HUES48 (cell line): ENCODE measurements around the gene SORL1-AS1.

Experiments used
- H3K27ac ChIP-seq: one replicate; pipeline ENCODE4 v1.7.0; 2013; ENCODE audit warnings: low read depth, low read length, inconsistent platforms
- H3K27me3 ChIP-seq: 2 replicates; pipeline ENCODE4 v1.6.1; 2013; ENCODE audit warnings: mild to moderate bottlenecking, low read length; ENCODE audit not compliant: control insufficient read depth, insufficient read depth
- H3K36me3 ChIP-seq: 2 replicates; pipeline ENCODE4 v1.6.1; 2013; ENCODE audit warnings: low read length; ENCODE audit not compliant: control insufficient read depth, insufficient read depth
- H3K4me1 ChIP-seq: 2 replicates; pipeline ENCODE4 v1.6.1; 2013; ENCODE audit warnings: mild to moderate bottlenecking, low read length; ENCODE audit not compliant: control insufficient read depth, insufficient read depth
- H3K4me3 ChIP-seq: 2 replicates; pipeline ENCODE4 v1.5.1; 2013; ENCODE audit warnings: mild to moderate bottlenecking, low read depth, low read length
- H3K9ac ChIP-seq: 2 replicates; pipeline ENCODE4 v1.6.1; 2013; ENCODE audit warnings: mild to moderate bottlenecking, low read depth, low read length, moderate library complexity
- H3K9me3 ChIP-seq: 2 replicates; pipeline ENCODE4 v1.6.1; 2013; ENCODE audit warnings: low read length; ENCODE audit not compliant: control insufficient read depth, insufficient read depth

Gene SORL1-AS1

GRCh38 chr11:121473064-121473777 lies 20.5 kb upstream of the SORL1-AS1 start:
- peaks cover 19% of the 10 kb centered on the region for H3K4me1 ChIP-seq
- no peak overlapping the region for H3K4me3 ChIP-seq
- no peak overlapping the region for H3K9ac ChIP-seq
- H3K9me3 ChIP-seq, result no peaks in the 10 kb centered on the region
- no peaks in the 10 kb centered on the region for H3K27me3 ChIP-seq
- no peak overlapping the region for H3K27ac ChIP-seq
- peaks cover 36% of the 10 kb centered on the region for H3K36me3 ChIP-seq

GRCh38 chr11:121472312-121472711 lies 19.5 kb upstream of the SORL1-AS1 start:
- H3K9me3 ChIP-seq, result no peaks in the 10 kb centered on the region
- H3K27me3 ChIP-seq, result no peaks in the 10 kb centered on the region
- peaks cover 24% of the 10 kb centered on the region for H3K4me1 ChIP-seq
- peaks cover 33% of the 10 kb centered on the region for H3K36me3 ChIP-seq
- H3K4me3 ChIP-seq, result no peak overlapping the region
- H3K9ac ChIP-seq, result no peak overlapping the region
- H3K27ac ChIP-seq, result no peak overlapping the region

- H3K9me3 ChIP-seq, result no peaks in the 10 kb centered on the region
- H3K4me1 ChIP-seq, result peaks cover 31% of the 10 kb centered on the region
Measured at GRCh38 chr11:121471167-121471566, 18.4 kb upstream of the SORL1-AS1 start.

DNA sequence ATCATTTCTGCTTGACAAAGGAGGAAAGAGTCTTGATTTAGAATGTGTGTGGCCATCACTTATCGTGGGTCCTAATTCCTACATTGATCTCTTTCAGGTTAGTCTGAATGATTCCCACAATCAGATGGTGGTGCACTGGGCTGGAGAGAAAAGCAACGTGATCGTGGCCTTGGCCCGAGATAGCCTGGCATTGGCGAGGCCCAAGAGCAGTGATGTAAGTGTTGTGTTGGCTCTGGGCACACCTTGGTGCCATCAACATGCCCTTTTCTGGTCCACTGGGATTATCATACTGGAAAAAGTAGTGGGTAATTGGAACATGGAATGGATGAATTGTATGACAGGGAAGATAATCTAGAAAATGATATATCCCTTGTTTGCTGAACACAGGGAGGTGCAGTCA lies 17.1 kb upstream of the SORL1-AS1 start:
- no peak overlapping the region for H3K9ac ChIP-seq
- no peaks in the 10 kb centered on the region for H3K9me3 ChIP-seq
- H3K36me3 ChIP-seq, result peaks cover 33% of the 10 kb centered on the region
- H3K4me3 ChIP-seq, result no peak overlapping the region
- no peak overlapping the region for H3K27ac ChIP-seq
- H3K4me1 ChIP-seq, result peaks cover 36% of the 10 kb centered on the region
- H3K27me3 ChIP-seq, result no peaks in the 10 kb centered on the region

More at GRCh38 chr11:121471167-121471566, 18.4 kb upstream of the SORL1-AS1 start:
- H3K36me3 ChIP-seq, result peaks cover 33% of the 10 kb centered on the region
- no peak overlapping the region for H3K27ac ChIP-seq
- H3K27me3 ChIP-seq, result no peaks in the 10 kb centered on the region
- H3K4me3 ChIP-seq, result no peak overlapping the region
- H3K9ac ChIP-seq, result no peak overlapping the region

DNA sequence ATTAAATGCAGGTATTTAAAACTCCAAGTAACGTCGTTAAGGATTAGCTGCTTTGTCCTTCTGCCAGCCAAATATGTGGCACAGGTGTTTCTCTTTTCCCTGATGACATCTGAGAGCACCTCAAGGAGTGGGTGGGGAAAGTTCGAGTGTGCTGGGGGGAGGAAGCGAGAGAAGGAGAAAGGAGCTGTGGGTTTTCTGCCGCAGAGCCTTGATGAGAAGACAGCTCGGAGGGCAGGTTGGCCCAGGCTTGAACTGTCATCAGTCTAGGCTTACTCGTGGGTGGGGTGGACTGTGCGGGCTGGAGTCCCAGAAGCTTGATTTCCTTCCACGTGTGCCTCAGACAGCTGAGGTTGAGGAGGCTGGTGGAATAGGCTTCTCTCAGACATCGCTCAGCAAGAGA lies 15.2 kb upstream of the SORL1-AS1 start:
- Histone ChIP-seq H3K27ac (no peak overlapping the region), H3K9me3 (no peaks in the 10 kb centered on the region), H3K9ac (no peak overlapping the region), H3K36me3 (peaks cover 21% of the 10 kb centered on the region), H3K4me3 (no peak overlapping the region), H3K27me3 (no peaks in the 10 kb centered on the region), H3K4me1 (peaks cover 53% of the 10 kb centered on the region)

DNA sequence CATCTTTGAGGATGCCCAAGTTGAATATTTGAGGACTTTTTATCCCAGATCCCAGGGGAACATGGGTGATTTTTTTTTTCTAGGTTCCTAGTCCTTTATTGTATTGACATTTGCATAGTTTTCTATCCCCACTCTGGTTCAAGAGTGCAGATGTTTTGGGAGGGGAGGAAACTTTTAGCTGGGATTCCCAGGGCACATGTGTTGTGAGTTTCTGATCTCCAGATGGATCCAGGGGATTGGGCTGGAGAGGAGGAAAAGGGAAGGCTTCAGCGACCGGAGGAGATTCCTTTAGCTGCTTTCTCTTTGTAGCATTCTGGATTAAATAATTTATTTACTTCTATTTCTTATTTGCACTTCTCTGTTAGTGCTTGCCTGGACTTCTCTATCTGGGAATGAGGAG lies 14.7 kb upstream of the SORL1-AS1 start:
- Histone ChIP-seq H3K36me3 (peaks cover 21% of the 10 kb centered on the region), H3K27me3 (no peaks in the 10 kb centered on the region), H3K9me3 (no peaks in the 10 kb centered on the region), H3K4me1 (peaks cover 57% of the 10 kb centered on the region), H3K27ac (peak overlapping the region; percentile 32), H3K9ac (no peak overlapping the region), H3K4me3 (no peak overlapping the region; the same call in 1 of the 2 replicates)

DNA sequence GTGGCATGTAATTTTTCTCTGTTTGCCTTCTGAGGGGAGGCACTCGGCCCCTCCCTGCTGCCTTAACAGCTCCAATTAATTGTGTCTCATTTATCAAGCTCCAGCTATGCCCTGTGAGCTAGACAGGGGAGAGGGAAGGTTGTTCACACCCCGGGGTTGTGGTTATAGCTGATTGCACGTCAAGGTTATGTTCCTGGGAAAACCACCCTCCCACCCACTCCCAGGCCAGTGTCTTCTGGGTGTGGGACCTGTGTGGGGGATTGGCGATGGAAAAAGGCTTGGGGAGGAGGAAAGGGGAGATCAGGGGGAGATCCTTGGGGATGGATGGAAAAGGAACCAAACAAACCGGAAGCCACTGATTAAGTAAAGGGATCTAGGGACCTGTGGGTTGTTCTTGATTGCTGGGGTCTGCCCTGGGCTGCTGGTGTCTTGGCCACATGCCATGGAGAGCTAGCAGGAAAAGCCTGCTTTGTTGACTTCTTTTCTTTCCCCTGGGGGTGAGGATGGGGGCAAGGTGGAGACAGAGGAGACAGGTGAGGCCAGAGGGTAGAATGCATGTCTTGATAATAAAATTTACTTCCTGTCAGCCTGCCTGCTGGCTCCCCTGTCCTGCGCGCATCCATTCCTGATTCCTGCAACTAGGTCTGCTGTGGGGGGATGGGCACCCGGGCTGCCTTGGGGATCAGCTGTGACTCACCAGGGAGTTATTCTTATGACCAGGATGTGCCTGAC lies 13.5 kb upstream of the SORL1-AS1 start:
- no peaks in the 10 kb centered on the region for H3K27me3 ChIP-seq
- H3K4me1 ChIP-seq, result peaks cover 57% of the 10 kb centered on the region
- peaks cover 16% of the 10 kb centered on the region for H3K36me3 ChIP-seq
- H3K9ac ChIP-seq, result no peak overlapping the region
- 0 out of 2 replicates have a peak overlapping the region, but pooled peaks have one; percentile 10 for H3K4me3 ChIP-seq
- peak overlapping the region; percentile 81 for H3K27ac ChIP-seq
- no peaks in the 10 kb centered on the region for H3K9me3 ChIP-seq

- Histone ChIP-seq H3K9ac (no peak overlapping the region), H3K4me3 (no peak overlapping the region), H3K4me1 (peaks cover 57% of the 10 kb centered on the region), H3K27ac (peak overlapping the region; percentile 81), H3K27me3 (no peaks in the 10 kb centered on the region), H3K36me3 (peaks cover 11% of the 10 kb centered on the region), H3K9me3 (no peaks in the 10 kb centered on the region)
Measured at GRCh38 chr11:121465709-121466062, 12.9 kb upstream of the SORL1-AS1 start.

- Histone ChIP-seq H3K4me3 (no peak overlapping the region), H3K4me1 (peaks cover 60% of the 10 kb centered on the region), H3K27ac (peak overlapping the region; percentile 74), H3K9me3 (no peaks in the 10 kb centered on the region), H3K9ac (no peak overlapping the region), H3K27me3 (no peaks in the 10 kb centered on the region), H3K36me3 (no peaks in the 10 kb centered on the region)
Measured at GRCh38 chr11:121464352-121464946, 11.7 kb upstream of the SORL1-AS1 start.

DNA sequence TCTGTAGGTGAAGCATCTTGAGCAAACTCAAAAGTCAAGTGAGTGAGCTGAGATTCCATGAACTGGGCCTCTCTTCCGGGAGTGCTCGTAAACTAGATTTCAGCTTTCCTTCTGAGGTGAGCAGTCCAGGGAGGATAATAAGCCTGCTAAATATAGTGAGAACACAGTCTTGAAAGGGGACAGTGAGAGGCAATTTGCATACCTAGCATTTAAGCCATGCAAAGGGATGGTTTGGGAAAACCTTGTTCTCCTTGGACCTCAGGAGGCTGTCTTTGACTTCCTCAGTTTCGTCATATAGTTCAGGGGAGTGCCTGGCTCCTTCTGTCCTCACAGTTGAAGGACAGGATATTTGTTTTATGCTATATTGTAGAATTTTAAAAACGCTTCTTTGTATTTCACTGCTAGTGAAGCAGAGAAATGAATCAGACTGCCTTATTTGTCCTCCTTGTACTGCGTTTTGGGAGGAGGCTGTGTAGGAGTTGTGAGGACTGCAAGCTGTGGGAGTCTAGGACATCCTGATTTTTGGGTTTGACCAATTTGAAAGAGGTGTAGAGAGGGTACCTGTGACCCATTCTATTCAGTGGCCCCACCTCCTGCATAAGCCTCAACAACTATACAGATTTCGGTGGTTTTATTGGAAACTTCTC lies 11.0 kb upstream of the SORL1-AS1 start:
- no peaks in the 10 kb centered on the region for H3K36me3 ChIP-seq
- H3K9me3 ChIP-seq, result no peaks in the 10 kb centered on the region
- peak overlapping the region; percentile 74 for H3K27ac ChIP-seq
- H3K9ac ChIP-seq, result no peak overlapping the region
- no peaks in the 10 kb centered on the region for H3K27me3 ChIP-seq
- H3K4me1 ChIP-seq, result peaks cover 61% of the 10 kb centered on the region
- H3K4me3 ChIP-seq, result no peak overlapping the region
